Sigmoid colon (tissue), 4 donors: ENCODE data around the gene GNB4.

Source experiments
- CTCF ChIP-seq, 4 experiments: fragments of 450-650 bp in 3 of 4; fragments of 200-600 bp in 1 of 4; IDR thresholded peaks; one replicate each; pipeline ENCODE4 v1.5.1; 2016 to 2019; ENCODE audit warnings: antibody characterized with exemption in 4 of 4, mild to moderate bottlenecking in 3 of 4, moderate library complexity in 2 of 4
- POLR2AphosphoS5 ChIP-seq, 4 donors: sonication (generic); formaldehyde crosslinking; IDR thresholded peaks; one replicate each; pipeline ENCODE4 v1.6.1; 2017; ENCODE audit warnings: antibody characterized with exemption in 4 of 4

- no peak for TF ChIP-seq CTCF (IDR thresholded peaks at IDR 0.05)
- TF ChIP-seq POLR2AphosphoS5 (IDR thresholded peaks at IDR 0.05), result no peak
Measured at GRCh38 chr3:179486806-179487205, 35.5 kb upstream of the GNB4 start.
